ENCODE results near the gene SLC6A9.
A peak's percentile ranks its signal among the peaks of the same experiment; 100 is the strongest.

DNA sequence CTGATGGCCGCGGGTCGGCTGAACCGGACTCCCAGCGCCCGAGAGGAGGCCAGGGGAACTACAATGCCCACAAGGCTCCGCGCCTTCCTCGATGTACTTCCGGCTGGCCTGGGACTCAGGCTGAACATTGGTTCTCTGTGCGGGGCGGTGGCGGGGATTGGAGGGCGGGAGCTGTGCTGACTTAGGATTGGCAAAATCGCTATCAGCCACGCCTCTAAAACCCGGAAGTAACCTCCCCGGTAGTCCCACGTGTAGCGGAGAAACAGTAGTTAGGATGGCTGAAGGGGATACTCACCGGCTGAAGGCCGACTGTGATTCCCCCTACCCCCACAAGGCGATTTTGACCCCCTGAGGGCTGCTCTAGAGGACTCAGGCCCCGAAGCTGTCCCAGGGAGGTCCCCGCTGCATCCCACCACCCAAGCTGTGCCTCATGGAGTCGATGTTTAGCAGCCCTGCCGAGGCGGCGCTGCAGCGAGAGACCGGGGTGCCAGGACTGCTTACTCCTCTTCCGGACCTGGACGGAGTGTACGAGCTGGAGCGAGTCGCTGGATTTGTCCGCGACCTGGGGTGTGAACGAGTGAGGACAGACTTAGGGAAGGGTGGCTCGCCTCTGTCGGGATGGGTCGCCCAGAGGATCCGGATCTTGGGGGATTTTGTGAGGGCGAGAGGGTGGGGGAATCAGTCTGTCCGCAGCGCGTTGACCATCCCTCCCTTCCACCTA, 61.4 kb downstream of the SLC6A9 start, which contains the start of gene DPH2:
- TF ChIP-seq, protein P1, sequence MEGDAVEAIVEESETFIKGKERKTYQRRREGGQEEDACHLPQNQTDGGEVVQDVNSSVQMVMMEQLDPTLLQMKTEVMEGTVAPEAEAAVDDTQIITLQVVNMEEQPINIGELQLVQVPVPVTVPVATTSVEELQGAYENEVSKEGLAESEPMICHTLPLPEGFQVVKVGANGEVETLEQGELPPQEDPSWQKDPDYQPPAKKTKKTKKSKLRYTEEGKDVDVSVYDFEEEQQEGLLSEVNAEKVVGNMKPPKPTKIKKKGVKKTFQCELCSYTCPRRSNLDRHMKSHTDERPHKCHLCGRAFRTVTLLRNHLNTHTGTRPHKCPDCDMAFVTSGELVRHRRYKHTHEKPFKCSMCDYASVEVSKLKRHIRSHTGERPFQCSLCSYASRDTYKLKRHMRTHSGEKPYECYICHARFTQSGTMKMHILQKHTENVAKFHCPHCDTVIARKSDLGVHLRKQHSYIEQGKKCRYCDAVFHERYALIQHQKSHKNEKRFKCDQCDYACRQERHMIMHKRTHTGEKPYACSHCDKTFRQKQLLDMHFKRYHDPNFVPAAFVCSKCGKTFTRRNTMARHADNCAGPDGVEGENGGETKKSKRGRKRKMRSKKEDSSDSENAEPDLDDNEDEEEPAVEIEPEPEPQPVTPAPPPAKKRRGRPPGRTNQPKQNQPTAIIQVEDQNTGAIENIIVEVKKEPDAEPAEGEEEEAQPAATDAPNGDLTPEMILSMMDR (IDR thresholded peaks at IDR 0.05) = peak in 3 of 7 experiments; percentile 3 to 41 (median 38)
- TF ChIP-seq POLR2A (IDR thresholded peaks at IDR 0.05) = no peak
